ENCODE data around the gene MARCKS. TPM values are rescaled to one million over a fixed set of nuclear protein-coding genes. Genes with fewer than 3 reads are reported as not detected.
A peak's percentile ranks its signal among the peaks of the same experiment; 100 is the strongest.
"Not testable (repeated sequence)": the region's sequence is repeated elsewhere in the genome, so short reads cannot be mapped to it uniquely, and the experiment has no call there.

MARCKS gene
- polyA plus RNA-seq, 10 donors, result 189 to 339 (median 232) TPM

DNA sequence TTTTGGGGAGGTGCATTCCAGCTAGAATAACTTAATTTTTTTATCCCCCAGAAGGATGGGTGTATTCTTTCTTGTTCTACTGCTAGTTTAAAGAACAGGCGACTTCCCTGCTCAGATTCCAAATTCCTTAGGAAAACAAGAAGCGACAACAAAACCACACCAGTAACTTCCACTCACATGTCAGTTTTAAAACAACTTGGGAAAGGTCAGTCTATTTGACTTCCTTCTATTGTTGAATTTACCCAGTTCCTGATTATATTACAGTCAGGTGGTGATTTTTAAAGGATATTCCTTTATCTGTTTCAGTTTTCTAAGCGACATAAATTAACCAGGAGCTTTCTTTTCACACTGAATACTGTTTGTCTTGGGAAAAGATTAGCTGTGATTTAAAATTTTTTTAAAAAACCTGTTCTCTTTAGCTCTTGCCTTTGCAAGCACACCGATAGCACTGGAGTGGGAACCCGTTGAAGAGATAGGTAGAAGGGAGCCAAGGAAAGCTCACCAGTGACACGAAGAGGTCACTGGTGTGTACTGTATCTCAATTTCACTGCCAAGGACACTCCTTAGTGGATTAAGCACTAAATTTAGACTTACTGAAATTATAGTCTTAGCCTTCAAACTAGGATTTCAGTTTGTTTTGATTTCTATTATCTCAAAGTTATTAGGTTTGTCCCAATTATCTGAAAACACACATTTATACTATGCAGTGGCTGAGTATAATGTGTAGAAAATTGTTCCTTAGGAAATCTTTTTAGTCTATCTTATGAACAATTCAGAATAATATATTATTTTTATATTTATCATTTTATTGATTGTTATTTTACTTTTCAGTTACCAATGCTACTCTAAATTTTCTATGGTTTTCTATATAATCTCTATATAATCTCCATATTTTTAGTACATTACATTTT is 22.3 kb downstream of the MARCKS start:
- DNase-seq, result peak; percentile 86 to 93 (median 88)

DNA sequence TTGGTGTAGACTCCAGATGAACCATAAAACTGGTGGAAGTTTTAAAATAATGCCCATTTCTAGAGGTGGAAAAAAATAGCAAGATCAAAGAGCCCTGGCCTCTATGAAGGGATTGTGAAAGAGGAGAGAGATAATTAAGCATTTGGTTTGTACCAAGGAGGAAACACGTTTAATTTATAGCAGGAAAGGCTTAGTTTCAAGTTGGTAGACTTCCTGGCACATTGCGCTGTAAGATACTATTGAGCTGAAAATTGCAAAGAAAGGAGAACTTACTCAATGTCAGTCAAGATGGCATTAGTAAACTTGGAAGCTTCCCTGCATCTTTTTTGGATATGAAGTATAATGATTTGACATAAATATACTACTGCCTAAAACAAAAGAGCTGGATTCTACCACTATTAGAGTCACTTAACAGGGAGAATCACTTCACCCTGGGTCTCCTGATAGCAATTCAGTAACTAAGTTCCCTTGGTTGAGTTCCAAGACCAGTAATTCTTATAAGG is 24.4 kb downstream of the MARCKS start:
- no peak for DNase-seq

DNA sequence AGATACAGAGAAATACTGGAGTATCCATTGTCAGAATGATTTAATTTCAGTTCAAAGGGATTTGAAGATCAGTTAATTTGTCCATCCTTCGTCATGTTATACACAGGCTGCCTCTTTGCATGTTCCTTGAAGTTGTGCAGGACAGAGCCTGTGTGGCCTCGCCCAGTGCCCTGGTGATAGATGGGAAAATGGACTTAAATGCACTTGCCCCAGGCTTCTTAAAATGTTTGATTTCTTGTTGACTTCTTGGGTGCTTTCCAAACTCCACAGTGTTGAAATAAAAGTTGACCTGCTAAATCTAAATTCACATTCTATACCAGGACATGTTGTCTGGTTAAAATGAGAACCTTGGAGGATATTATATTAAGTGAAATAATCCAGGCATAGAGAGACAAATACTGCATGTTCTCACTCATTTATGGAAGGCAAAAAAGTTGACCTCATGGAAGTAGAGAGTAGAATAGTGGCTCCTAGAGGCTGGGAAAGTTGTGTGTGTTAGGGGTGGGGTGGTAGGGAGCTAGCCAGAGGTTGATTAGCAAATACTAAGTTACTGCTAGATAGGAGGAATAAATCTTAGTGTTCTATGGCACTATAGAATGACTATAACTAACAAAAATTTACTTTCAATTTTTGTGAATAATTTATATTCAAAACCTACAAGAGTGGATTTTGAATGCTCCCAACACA is 25.3 kb downstream of the MARCKS start:
- DNase-seq, result no peak

DNA sequence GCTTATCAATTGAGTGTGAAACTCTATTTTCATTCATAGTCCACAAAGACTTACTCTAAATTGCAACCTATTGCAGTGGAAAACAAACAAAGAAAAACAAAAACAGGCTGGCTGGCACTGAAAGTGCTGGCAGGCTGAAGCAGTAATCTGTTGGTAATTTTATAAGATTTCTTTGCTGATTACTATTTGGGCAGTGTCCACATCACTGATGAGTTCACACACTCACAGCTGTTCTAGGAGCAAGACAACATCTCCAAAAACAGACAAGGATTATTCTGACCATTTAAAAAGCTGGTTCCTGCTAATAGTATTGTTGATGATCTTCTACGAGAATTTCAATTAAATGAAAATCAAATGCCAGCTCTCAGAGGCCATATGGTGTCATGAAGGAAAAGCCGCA is 26.9 kb downstream of the MARCKS start:
- no peak for DNase-seq

DNA sequence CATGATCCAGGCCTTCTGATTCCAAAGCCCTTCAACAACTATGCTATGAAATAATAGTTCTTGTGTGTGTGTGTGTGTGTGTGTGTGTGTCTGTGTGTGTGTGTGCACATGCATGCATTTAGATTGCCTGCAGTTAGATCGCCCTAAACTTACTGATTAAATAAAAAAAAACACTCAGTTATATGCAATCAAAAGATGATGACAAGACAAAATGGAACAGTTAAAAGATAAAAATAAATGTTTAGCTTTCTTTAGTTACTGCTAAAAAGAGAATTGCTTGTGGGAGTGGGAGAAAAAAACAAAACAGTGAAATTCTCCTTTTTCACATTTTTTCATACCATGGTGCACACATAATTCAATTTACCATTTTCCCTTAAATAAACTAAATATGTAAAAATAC is 29.4 kb downstream of the MARCKS start:
- DNase-seq, result no peak

DNA sequence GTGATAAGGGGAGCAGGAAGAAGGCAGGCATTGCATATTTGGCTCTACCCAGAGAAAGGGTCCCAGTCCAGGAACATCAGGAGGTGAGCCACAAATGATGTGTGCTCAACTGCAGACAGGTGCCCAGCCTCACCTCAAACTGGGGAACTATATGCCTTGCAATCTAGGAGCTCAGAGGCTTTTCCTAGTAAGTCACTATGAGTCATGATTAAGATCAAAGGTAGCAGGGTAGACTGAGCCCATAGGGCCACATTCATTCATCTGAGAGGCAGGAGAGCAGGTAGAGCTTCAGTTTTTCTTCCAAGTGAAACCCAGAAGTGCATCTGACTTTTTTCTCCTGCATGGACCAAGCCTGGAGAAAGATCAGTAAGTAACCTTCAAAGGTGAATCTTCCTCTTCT is 31.3 kb downstream of the MARCKS start:
- DNase-seq, result no peak

DNA sequence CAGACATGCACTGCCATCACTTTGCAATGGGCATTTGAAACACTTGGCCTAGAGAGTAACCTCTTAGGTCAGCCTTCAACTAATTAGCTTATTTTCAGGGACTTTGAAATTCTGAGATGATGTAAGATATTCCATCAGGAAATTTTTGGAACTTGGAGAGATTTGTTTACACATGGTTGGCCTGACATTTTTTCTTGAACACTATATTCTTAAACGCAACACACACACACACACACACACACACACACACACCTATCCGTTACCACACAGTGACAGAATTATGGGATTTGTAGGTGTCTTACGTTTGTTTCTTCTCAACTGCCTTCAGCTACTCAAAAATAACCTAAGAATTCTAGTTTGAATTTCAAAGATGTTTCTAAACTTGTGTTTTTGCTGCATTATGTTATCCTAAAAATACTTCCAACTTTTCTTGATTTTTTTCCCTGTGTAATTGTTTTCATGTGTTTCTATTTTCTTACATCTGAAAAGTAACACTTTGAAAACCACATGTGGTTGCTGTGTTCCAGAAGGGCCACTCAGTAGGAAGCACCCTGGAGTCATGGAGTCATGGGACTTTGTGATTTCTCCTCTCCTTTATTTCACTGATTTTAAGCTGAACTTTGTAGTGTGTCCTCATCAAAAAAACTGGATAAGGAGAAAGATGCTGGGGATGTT is 31.9 kb downstream of the MARCKS start:
- peak in 2 of 3 donors; percentile 38 to 68 for DNase-seq

DNA sequence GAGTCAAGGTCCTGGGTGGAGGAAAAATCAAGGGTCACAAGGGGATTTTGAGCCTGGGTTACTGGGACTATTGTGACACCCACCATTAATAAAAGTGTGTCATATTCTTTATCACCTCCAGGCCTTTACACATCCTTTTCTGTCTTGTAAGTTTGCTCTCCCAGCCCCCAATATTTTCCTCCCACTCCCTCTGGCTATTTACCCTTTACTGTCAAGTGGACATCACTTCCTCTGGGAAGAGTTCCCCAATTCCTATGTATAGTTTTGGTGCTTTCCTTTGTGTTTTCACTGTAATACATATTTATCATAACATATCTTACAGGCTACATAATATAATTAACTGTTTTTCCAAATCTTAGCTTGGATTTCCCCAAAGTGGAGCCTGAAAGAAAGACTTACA is 36.3 kb downstream of the MARCKS start:
- no peak for DNase-seq

DNA sequence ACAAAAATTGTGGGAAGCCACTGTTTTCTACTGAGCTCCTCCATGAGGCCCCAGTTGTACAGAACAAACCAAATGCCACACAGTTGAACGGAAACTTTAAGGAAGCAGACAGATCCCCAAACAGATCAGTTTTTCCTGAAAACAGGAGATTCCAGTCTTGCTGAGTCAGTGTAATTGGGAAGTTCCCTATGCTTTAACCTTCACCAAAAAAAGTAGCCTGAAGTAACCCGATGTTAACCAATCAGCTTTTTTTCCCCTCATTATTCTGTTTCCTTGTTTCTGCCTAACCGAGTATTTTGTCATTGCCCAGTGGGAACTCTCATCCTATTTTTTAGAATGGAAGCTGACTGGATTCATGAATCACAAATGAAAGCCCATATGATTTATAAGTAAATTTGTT is 36.7 kb downstream of the MARCKS start:
- DNase-seq, result peak in 1 of 3 donors; percentile 51

DNA sequence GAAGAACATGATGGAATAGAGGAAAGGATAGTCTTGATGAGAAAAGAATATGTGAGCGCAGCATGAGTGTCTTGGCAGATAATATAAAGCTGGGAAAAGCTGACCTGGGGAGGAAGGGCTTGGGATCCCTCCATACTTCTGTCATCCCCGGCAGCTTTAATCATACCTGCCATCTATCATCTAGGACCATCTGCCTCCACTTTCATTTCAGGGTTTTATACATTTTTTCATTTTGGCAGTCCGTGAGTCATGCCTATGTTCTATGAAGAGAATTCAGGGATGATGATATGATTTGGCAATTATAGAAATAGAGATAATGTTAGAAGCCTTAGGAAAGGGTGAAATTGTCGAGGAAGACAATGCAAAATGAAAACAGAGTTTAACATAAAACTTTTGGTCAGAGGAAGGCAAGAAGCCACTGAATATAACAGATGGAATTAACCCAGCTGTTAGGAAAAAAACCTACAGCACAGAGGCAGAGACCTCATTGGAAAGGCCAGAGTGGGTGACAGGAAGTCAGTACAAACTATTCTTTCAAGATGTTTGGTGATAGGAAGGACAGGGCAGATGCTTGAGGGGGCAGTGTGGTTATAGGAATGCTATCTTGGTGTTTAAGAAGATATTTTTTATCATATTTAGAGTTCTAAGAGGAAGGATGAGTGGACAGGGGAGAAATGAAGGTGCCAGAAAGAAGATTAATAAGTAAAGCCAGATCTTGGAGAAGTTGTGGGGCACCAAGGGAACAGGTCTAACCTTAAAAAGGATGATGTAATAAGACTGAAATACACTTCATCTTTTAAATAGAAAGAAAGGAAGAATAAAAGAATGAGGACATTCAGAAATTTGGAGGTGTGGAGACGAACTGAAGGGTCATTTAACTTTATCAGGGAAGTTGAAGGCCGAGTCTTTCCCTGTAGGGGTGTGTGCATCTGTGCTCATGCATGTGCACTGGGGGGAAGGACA is 37.8 kb downstream of the MARCKS start:
- DNase-seq, result peak; percentile 73 to 83 (median 77)

DNA sequence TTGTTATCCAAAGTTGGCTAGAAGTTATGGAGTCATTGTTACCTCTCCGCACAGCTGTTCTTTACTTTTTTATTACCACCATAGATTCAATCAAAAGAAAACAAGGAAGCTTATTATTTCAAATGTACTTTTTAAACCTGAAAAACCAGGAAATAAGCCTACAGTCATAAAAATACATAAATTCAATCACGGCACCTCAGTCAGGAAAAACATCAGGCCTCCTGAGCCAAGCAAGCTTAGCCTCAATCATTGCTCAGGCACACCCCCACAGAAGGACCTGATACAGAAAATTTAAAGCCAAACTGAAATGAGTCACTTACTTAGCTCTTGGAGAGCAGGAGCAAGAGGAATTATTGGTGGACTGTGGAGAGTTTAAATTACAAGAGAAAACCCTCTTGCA is 44.3 kb downstream of the MARCKS start:
- peak in 2 of 3 donors; percentile 35 to 70 for DNase-seq

DNA sequence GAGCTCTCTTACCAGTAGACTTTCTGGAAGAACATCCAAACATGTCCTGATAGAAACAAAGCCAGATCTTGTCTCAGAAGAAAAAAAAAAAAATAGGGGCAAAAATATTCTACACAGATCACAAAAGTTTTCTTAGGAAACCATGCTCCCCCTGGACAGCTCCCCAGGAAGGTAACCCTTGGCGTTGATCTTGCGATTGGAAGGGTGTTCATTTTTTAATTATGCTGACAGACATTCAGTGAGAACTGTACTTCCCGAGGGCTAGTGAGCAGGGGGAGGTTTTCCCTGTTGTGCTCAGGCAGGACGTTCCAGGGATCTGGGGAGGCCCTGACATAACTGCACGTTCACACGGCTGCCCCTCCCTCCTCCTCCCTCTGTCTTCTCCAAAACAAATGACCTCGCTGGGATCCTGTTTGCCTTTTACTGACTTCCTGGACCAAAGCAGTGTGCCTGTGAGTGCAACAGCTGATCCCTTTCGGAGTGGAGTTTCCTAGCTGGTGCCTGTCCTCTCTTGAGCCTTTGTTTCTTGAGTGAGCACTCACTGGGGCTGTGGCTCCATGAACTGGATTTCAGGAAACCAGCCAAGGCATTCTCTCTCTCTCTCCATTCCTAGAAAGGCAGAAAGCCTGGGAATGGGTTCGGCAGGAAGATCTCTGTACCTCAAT is 46.7 kb downstream of the MARCKS start:
- peak in 1 of 3 donors; percentile 80 for DNase-seq

DNA sequence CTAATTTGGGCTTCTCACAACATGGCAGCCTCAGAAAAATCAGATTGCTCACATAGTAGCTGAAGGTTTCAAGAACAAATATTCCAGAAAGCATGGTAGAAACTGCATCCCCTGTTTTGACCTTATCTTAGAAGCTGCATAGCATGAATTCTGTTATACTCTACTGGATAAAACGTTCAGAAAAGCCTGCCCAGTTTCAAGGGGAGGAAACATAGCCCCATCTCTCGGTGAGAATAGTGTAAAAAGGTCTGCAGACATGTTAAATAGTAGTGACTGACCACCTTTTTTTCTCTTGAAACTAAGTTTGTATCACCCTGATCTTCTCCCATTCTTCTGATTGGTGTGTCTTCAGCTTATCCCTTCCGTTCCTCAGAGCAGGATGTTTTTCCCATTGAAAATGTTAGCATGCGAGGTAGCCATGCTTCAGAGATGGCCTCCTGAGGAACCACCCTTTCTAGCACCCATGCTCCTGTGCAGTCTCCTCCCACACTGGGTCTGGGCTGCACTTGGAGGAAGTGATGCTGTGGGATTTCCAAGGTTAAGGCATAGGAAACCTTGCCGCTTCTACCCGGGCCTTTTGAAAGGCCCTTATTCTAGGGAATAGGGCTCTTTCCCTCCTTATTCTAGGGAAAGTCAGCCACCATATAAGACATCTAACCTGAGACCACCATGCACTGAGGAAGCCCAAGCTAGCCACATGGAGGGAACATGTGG is 50.1 kb downstream of the MARCKS start:
- no peak for DNase-seq

DNA sequence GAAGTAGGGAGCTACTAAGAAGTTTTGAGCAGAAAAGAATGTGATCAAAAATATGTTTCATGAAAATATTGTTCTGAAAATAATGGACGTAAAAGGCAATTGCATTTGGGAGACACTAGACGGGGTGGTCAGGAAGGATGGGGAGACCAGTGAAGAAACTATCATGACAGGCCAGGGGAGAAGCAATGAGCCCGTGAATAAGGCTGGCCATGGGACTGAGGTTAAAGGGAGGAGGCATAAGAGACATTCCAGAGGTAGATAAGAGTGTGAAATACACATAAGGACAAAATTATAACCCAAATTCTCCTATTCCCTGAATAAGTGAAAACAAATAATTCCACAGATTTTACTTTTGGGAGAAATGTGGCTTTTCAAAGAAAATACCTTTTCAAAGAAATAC is 51.7 kb downstream of the MARCKS start:
- no peak for DNase-seq

DNA sequence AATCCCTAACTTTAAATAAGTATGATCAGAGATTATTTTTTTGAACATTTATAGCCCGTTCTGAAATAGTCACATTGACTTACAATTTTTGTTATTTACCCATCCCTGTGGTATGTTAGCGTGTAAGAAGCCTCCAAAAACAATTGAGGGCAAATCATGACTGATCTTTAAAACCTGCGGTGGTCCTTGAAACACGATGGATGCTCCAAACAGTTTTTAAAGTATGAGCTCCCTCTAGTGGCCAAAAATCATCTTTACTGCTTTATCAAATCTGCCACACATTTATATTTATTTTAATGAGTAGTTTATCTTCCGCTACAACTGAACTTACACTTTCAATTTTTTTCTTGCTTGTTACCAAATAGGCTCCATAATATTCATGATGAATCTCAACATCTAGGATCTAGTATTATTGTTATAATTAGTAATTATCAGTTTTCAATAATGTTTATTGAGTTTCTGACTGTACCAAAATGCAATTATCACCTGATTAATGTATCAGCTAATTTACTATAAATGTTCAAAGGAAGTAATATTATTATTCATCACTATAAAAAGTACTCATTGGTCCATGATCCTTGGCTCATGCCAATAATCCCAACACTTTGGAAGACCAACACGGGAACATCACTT is 52.2 kb downstream of the MARCKS start:
- peak; percentile 78 to 87 (median 79) for DNase-seq

DNA sequence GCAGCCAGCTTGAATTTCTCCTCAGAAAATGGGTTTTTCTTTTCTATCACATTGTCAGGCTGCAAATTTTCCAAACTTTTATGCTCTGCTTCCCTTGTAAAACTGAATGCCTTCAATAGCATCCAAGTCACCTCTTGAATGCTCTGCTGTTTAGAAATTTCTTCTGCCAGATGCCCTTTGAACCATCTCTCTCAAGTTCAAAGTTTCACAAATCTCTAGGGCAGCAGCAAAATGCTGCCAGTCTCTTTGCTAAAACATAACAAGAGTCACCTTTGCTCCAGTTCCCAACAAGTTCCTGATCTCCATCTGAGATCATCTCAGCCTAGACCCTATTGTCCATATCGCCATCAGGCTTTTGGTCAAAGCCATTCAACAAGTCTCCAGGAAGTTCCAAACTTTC is 53.1 kb downstream of the MARCKS start:
- DNase-seq, result not testable (repeated sequence)
